Esophagus muscularis mucosa (tissue), 3 donors: Measurements from ENCODE around the gene PLXDC1.

Experiments
- CTCF ChIP-seq, 3 experiments: fragments of 200-600 bp in 2 of 3; fragments of 450-650 bp in 1 of 3; sonication (generic) in 2 of 3; IDR thresholded peaks; one replicate each; pipeline ENCODE4 v1.5.1; 2017 to 2019; ENCODE audit warnings: antibody characterized with exemption in 3 of 3, mild to moderate bottlenecking in 2 of 3, moderate library complexity in 1 of 3
- POLR2A ChIP-seq: fragments of 450-650 bp; IDR thresholded peaks from one replicate; pipeline ENCODE4 v1.6.1; 2017; ENCODE audit warnings: antibody characterized with exemption, moderate library complexity, mild to moderate bottlenecking, low read depth

- TF ChIP-seq CTCF (IDR thresholded peaks at IDR 0.05) (no peak), POLR2A (no peak)
Measured at GRCh38 chr17:39173080-39173479, 21.6 kb upstream of the PLXDC1 start.
